ENCODE results near the gene SLC13A4. TPM values are rescaled to one million over a fixed set of nuclear protein-coding genes. Genes with fewer than 3 reads are reported as not detected.

SLC13A4 gene
- total RNA-seq, 1 experiment from 2014 or later, result not detected

DNA sequence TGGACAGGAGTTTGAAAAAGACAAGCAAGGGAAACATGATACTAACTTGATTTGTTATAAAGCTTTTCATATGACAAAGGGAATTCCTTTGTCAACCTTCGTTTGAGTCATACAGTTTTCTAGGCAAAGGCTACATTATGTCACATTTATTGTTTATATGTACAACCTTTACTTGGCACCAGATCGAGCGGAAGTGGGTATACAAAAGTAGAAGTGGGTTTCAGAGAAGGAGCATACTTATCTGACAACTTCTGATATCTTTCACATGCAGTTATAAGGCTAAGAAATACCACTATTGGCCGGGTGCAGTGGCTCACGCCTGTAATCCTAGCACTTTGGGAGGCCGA, 54.7 kb downstream of the SLC13A4 start:
- Histone ChIP-seq H3K36me3 (ENCODE audit: insufficient read depth, low read length, poor library complexity, severe bottlenecking) (peaks cover 17% of the 10 kb centered on the region), H3K27me3 (replicated peaks; ENCODE audit: insufficient read depth, low read depth, low read length, poor library complexity) (no peaks in the 10 kb centered on the region), H3K4me1 (ENCODE audit: insufficient read depth, low read length, poor library complexity, severe bottlenecking) (peaks cover 5% of the 10 kb centered on the region), H3K27ac (ENCODE audit: low read depth, low read length, poor library complexity, severe bottlenecking) (no peak overlapping the region), H3K4me3 (ENCODE audit: low read depth, low read length, poor library complexity, severe bottlenecking) (no peak overlapping the region), H3K9me3 (ENCODE audit: low read depth, low read length, poor library complexity, severe bottlenecking) (no peaks in the 10 kb centered on the region)
- no peak for TF ChIP-seq EZH2 (IDR thresholded peaks at IDR 0.05; ENCODE audit: borderline replicate concordance, low read depth, low read length, poor library complexity, severe bottlenecking)
- TF ChIP-seq, protein P1, sequence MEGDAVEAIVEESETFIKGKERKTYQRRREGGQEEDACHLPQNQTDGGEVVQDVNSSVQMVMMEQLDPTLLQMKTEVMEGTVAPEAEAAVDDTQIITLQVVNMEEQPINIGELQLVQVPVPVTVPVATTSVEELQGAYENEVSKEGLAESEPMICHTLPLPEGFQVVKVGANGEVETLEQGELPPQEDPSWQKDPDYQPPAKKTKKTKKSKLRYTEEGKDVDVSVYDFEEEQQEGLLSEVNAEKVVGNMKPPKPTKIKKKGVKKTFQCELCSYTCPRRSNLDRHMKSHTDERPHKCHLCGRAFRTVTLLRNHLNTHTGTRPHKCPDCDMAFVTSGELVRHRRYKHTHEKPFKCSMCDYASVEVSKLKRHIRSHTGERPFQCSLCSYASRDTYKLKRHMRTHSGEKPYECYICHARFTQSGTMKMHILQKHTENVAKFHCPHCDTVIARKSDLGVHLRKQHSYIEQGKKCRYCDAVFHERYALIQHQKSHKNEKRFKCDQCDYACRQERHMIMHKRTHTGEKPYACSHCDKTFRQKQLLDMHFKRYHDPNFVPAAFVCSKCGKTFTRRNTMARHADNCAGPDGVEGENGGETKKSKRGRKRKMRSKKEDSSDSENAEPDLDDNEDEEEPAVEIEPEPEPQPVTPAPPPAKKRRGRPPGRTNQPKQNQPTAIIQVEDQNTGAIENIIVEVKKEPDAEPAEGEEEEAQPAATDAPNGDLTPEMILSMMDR (conservative IDR thresholded peaks at IDR 0.05; ENCODE audit: low read depth, low read length), result no peak
- no peak for DNase-seq (ENCODE audit: low spot score)
- ChIA-PET CTCF (interaction anchor here (0.6 to 1.7 kb wide), 8 partner anchors 11 to 1954 kb away, joined by 3 to 9 read pairs (median 4); no protein-coding TSS in a partner anchor), POLR2A (ENCODE audit: low non-redundant PET) (no interaction called here)
- intact Hi-C loops (cut with micrococcal nuclease; ENCODE audit: unreplicated experiment), result loop anchor here (5.0 kb wide), 2 partner anchors 124 to 334 kb away; no protein-coding TSS in a partner anchor
- no TSS peak for BruUV-seq (replicated peaks)

DNA sequence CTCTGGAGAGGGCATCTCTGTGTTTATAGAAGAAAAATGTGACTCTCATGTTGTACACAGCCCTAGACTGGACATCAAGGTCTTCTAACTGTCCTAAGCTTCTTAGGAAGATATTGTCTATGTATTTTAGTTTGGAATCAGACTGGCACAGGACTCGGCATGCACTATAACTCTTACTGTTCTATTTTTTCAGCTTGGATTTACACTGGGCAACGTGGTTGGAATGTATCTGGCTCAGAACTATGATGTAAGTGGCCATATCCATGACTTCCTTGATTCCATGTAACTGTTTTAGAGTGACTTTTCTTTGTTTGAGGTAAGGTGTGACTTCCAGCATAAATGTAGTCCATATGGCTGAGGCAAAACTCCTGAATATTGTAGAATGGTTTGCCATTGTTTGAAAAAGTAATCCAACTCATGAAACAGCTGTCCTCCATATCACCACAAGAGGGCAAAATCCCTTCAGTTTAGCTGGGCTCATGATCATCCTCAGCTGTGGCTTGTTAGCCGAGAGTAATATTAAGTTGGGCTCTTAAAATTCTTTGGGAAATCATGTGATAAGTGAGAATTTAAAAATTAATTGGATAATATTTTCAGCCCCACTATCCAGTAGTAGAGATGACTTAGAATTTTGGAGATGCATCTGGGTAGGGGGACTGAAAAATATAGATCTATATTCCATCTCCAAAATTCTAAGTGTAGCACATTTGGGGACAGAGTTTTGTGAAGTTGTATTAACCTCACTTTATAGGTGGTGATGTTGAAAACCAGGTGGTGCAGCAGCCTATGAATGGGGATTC, 55.2 kb downstream of the SLC13A4 start:
- H3K9me3 ChIP-seq (ENCODE audit: low read depth, low read length, poor library complexity, severe bottlenecking), result no peaks in the 10 kb centered on the region
- H3K4me3 ChIP-seq (ENCODE audit: low read depth, low read length, poor library complexity, severe bottlenecking), result no peak overlapping the region
- BruUV-seq (replicated peaks), result no TSS peak
- H3K27ac ChIP-seq (ENCODE audit: low read depth, low read length, poor library complexity, severe bottlenecking), result no peak overlapping the region
- CTCF ChIA-PET, result interaction anchor here (0.6 to 1.7 kb wide), 7 partner anchors 12 to 1954 kb away, joined by 3 to 9 read pairs (median 3); no protein-coding TSS in a partner anchor
- DNase-seq (ENCODE audit: low spot score), result peak; percentile 74
- intact Hi-C loops (cut with micrococcal nuclease; ENCODE audit: unreplicated experiment), result loop anchor here (5.0 kb wide), 2 partner anchors 125 to 335 kb away; no protein-coding TSS in a partner anchor
- TF ChIP-seq EZH2 (IDR thresholded peaks at IDR 0.05; ENCODE audit: borderline replicate concordance, low read depth, low read length, poor library complexity, severe bottlenecking), result no peak
- TF ChIP-seq, protein P1 (conservative IDR thresholded peaks at IDR 0.05; ENCODE audit: low read depth, low read length), result peak; percentile 88
- peaks cover 5% of the 10 kb centered on the region for H3K4me1 ChIP-seq (ENCODE audit: insufficient read depth, low read length, poor library complexity, severe bottlenecking)
- peaks cover 17% of the 10 kb centered on the region for H3K36me3 ChIP-seq (ENCODE audit: insufficient read depth, low read length, poor library complexity, severe bottlenecking)
- POLR2A ChIA-PET (ENCODE audit: low non-redundant PET), result no interaction called here
- H3K27me3 ChIP-seq (replicated peaks; ENCODE audit: insufficient read depth, low read depth, low read length, poor library complexity), result no peaks in the 10 kb centered on the region

DNA sequence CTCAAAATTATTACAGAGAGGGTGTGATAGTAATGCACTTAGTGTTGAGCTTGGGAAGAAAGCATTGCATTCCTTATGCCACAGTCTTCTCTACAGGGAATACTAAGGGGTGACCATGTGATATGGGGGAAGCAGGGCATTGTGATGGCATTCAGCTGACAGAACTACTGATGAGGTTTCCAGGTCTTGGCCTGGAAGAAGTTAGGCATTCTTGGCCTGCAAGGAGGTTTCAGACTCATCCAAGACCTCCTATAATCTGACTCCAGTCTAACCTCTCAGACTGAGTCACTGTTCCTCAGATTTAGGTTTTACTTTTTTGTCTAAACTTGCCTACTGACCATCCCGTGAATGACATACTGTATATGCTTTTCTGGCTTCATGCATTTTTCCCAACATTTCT, 57.8 kb downstream of the SLC13A4 start:
- BruUV-seq (replicated peaks), result no TSS peak
- H3K36me3 ChIP-seq (ENCODE audit: insufficient read depth, low read length, poor library complexity, severe bottlenecking), result peaks cover 12% of the 10 kb centered on the region
- no peak for DNase-seq (ENCODE audit: low spot score)
- H3K4me1 ChIP-seq (ENCODE audit: insufficient read depth, low read length, poor library complexity, severe bottlenecking), result peaks cover 5% of the 10 kb centered on the region
- TF ChIP-seq, protein P1 (conservative IDR thresholded peaks at IDR 0.05; ENCODE audit: low read depth, low read length), result no peak
- TF ChIP-seq EZH2 (IDR thresholded peaks at IDR 0.05; ENCODE audit: borderline replicate concordance, low read depth, low read length, poor library complexity, severe bottlenecking), result no peak
- H3K4me3 ChIP-seq (ENCODE audit: low read depth, low read length, poor library complexity, severe bottlenecking), result no peak overlapping the region
- intact Hi-C loops (cut with micrococcal nuclease; ENCODE audit: unreplicated experiment), result loop anchor here (5.0 kb wide), 2 partner anchors 127 to 337 kb away; no protein-coding TSS in a partner anchor
- POLR2A ChIA-PET (ENCODE audit: low non-redundant PET), result no interaction called here
- no peak overlapping the region for H3K27ac ChIP-seq (ENCODE audit: low read depth, low read length, poor library complexity, severe bottlenecking)
- CTCF ChIA-PET, result interaction anchor here (0.9 kb wide), 1 partner anchor 1922 kb away, joined by 3 read pairs; no protein-coding TSS in a partner anchor
- no peaks in the 10 kb centered on the region for H3K9me3 ChIP-seq (ENCODE audit: low read depth, low read length, poor library complexity, severe bottlenecking)
- H3K27me3 ChIP-seq (replicated peaks; ENCODE audit: insufficient read depth, low read depth, low read length, poor library complexity), result no peaks in the 10 kb centered on the region
